HG02759 (cell line): ENCODE data around the gene TMEM33.
A peak's percentile ranks its signal among the peaks of the same experiment; 100 is the strongest.

Experiments used
- ATAC-seq: cut with Tn5 transposase; IDR thresholded peaks from one replicate; pipeline ENCODE4 v1.9.1; 2021; ENCODE audit warnings: mild to moderate bottlenecking, moderate library complexity; ENCODE audit not compliant: unreplicated experiment

Gene TMEM33

DNA sequence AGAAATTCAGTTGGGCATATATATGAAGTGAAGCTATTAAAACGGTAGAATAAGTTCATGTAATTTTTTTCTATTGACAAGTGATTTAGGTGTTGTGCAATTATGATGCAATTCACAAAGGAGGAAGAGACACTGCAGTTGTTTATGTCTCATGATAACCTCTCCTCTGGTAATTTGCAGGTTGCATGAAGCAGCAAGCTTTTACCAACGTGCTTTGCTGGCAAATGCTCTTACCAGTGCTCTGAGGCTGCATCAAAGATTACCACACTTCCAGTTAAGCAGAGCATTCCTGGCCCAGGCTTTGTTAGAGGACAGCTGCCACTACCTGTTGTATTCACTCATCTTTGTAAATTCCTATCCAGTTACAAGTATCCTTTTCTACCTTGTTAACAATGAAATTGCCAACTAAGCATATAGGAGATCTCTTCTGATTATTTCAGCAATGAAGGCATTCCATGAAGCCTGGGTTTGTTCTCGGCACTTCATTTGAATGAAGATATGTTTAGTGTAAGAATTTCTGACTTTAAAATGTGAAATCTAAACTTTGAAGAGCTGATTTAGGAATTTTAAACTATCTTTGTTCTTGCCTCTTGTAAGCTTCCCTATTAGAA is 3.9 kb downstream of the TMEM33 start:
- ATAC-seq: no peak

- no peak for ATAC-seq
Measured at GRCh38 chr4:41940834-41941233, 5.6 kb downstream of the TMEM33 start.

- no peak for ATAC-seq
Measured at GRCh38 chr4:41943506-41943905, 8.3 kb downstream of the TMEM33 start.

DNA sequence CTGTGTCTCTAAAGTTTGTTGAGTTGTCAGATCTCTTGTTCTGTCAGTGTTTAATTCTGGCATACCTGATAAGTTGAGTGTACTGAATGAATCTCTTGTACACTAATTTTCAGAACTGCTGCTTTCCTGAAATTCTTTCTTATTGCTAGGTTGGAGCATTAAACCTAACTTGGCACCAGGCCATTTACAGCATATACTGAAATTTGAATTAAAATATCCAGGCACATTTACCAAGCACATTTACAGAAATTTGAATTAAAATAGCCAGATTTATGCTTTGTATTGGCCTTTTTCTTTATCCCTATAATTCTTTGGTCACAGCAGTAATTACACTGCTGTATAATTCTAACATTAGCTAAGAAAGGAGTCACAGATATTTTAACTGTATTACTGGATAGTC is 8.9 kb downstream of the TMEM33 start:
- no peak for ATAC-seq

GRCh38 chr4:41949531-41949930 is 14.3 kb downstream of the TMEM33 start:
- no peak for ATAC-seq

DNA sequence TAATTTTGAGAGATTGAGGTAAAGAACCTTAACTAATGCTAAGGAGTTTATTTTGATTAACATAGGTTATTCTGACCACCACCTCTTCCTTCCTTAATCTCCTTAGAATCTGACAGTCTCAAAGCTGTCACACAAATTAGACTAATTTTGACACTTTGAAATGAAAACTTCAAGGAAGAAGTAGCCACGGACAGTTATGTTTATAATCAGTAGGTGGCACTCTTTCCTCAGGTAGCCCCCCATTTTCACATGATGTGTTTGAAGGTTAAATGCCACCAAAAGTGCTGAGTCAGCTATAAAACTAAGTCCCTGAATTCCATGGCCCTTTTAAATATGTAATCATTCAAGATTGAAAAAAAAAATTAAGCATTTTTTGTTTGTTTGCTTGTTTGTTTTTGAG is 22.4 kb downstream of the TMEM33 start:
- ATAC-seq: no peak

GRCh38 chr4:41963105-41963504 is 27.9 kb downstream of the TMEM33 start:
- ATAC-seq: no peak

GRCh38 chr4:41964401-41964800 is 29.2 kb downstream of the TMEM33 start:
- no peak for ATAC-seq

DNA sequence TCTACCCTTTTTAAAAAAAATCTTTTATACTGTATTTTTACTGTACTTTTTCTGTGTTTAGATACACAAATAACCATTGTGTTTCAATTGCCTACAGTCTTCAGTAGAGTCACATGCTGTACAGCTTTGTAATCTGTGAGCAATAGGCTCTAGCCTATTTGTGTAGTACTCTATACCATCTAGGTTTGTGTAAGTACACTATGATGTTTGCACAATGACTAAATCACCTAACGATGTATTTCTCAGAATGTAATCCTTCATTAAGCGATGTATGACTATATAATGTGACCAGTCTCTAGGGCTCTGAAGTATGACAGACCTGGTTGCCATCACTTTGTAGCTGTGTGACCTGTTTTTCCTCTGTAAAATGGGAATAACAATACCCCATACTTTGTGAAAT is 32.2 kb downstream of the TMEM33 start:
- no peak for ATAC-seq

GRCh38 chr4:41969671-41970070 is 34.4 kb downstream of the TMEM33 start:
- ATAC-seq: no peak

GRCh38 chr4:41975341-41975740 is 40.1 kb downstream of the TMEM33 start:
- no peak for ATAC-seq

- ATAC-seq: no peak
Measured at GRCh38 chr4:41976775-41977516, 41.7 kb downstream of the TMEM33 start.

DNA sequence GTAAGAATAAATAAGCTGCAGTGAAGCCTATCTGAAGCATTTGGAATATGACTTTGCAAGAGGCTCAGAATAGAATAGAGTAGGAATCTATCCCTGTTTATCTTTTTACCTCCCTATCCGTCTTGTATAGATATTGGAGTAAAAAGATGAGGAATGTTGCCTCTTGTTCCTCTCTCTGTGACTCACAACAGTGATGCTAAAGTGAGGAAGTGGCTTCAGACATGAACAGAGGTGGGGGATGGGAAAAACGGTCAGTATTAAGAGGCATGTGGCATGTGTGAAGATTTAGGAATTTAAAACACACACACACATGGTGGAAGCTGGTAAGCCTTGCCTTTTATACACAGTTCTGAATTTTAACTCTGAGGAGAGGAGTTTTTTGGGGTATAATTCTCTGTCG is 42.5 kb downstream of the TMEM33 start:
- no peak for ATAC-seq

GRCh38 chr4:41981456-41981855 is 46.2 kb downstream of the TMEM33 start, which contains the start of gene DCAF4L1:
Gene DCAF4L1 (plus strand): TSS chr4:41981756. CDS start chr4:41981793, 37 bp downstream.
- no peak for ATAC-seq

GRCh38 chr4:41982716-41983115 is 47.5 kb downstream of the TMEM33 start:
- ATAC-seq: no peak

DNA sequence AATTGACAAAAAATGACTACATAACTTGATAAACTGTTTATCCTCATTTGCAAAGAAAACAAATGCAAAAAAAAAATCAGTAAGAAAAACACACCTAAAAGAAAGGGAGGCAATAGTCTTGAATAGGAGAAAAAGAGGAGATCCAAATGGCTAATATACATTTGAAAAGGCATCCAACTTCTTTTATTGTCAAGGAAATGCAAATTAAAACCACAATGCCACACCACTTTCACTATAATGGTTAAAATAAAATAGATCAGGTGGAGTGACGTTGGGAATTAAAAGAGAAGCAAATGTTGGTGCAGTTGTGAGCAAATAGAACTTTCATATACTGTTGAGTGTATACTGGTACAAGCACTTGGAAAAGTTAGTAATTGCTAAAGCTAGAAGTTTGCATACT is 49.9 kb downstream of the TMEM33 start:
- no peak for ATAC-seq

DNA sequence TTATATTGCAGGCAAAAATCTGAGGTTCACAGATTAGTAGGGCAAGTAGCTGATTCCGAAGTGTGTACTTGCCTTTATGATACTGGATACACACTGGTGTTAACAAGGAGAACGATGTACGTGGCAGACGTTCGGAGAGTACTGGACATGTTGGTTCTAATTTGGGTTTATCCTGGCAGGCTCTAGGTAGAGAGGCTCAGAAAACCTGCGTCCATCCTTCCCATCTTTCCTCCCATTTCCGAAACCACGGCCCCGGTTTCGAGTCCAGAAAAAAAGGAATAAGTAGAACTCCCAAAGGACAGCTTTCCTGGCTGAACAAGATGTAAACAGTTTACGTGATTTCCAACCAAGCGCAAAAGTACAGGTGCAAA is 54.8 kb downstream of the TMEM33 start:
- ATAC-seq: peak; percentile 19

DNA sequence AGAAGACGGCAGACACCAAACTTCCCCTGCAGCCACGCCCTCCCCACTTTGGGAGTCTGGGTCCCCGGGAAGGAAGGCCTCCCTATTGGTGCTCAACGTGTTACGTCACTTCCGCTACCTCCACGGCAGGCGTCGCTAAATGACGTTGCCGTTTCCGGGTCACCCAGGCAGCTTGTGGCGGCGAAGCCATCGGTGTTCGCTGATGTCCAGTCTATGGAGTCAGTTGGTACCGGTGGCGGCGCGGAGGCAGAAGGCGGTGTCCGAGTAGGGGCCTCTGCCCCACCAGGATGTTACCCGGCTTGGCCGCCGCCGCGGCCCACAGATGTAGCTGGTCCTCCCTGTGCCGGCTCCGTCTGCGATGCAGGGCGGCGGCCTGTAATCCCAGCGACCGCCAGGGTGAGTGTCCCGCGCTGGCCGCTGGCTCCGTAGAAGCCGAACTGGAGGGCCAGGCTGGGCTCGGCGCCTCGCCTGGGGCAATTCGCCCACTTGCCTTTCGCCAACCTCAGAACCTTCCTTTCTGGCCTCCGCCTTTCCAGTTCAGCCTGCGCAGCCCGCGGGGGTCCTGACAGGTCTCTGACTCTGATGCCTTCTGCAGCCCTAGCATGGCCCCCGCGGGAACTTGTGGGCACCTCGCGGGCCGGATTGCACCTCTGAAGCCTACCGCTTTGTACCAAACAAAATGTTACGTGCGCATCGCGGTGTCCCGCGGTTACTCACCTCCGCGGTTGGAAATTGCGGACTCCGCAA is 55.3 kb downstream of the TMEM33 start, which contains the start of gene SLC30A9:
TSS of gene SLC30A9 (plus strand) at position 166 of the 747 bp plus-strand sequence. CDS start at position 288, 122 bp downstream.
- peak; percentile 99 for ATAC-seq

DNA sequence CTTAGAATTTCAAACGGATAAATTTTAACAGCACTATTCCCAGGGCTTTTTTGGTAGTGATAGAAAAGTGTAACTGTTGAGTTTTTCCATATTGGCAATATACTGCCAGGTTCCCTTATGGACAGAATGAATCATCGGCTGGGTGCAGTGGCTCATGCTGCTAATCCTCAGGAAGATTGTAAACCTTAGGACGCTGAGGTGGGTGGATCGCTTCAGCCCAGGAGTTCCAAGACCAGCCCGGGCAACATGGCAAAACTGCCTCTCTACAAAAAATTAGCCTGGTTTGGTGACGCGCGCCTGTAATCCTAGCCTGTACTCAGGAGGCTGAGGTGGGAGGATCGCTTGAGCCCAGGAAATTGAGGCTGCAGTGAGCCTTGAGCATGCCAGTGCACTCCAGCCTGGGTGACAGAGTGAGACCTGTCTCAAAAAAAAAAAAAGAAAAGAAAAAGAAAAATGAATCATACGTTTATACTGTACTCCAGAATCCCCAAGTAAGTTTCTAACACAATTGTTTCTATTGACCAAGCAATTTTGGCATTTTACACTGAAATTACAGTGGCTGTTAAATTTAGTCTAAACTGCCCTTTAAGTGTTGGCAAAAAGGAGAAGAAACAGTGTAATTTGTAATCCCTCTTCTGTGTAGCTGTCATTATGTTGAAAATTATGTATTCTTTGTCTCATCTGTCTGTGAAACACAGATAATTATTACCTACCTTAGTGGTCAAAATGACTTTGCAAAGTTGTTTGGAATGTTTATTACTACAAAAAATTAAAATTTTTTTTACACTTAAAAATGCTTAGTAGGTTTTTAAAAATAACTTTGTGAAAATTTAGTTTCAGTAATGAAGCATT is 56.9 kb downstream of the TMEM33 start:
- ATAC-seq: no peak

- ATAC-seq: no peak
Measured at GRCh38 chr4:41992967-41993857, 58.0 kb downstream of the TMEM33 start.
